ENCODE measurements around the gene MIF.

DNA sequence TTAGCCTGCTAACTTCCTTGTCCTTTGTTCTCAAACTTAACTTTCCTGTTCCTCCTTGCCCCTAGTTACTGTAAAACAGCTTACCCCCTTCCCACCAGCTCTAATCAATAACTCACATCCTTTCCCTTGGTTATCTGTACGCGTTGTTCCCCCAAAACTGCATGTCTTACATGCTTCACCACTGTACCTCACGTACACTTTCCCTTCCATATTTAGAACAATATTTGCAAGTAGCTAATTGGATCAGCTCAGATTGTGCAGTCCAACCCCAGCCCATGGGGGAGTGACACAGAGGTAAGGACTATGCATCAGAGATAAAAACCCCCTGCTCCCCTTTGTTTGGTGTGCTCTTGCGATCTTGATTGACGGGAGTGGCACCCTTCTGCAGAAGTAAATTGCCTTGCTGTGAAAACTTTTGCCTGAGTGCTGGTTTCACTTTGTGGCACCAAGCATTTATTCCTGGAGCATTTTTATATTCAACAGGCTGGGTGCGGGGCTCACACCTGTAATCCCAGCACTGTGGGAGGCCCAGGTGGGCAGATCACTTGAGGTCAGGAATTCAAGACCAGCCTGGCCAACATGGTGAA is 30.9 kb downstream of the MIF start:
- TF ChIP-seq, protein P1, sequence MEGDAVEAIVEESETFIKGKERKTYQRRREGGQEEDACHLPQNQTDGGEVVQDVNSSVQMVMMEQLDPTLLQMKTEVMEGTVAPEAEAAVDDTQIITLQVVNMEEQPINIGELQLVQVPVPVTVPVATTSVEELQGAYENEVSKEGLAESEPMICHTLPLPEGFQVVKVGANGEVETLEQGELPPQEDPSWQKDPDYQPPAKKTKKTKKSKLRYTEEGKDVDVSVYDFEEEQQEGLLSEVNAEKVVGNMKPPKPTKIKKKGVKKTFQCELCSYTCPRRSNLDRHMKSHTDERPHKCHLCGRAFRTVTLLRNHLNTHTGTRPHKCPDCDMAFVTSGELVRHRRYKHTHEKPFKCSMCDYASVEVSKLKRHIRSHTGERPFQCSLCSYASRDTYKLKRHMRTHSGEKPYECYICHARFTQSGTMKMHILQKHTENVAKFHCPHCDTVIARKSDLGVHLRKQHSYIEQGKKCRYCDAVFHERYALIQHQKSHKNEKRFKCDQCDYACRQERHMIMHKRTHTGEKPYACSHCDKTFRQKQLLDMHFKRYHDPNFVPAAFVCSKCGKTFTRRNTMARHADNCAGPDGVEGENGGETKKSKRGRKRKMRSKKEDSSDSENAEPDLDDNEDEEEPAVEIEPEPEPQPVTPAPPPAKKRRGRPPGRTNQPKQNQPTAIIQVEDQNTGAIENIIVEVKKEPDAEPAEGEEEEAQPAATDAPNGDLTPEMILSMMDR (IDR thresholded peaks at IDR 0.05), result no peak
- no peak for TF ChIP-seq POLR2A (IDR thresholded peaks at IDR 0.05)

All from right lobe of liver (tissue), 4 donors.